Measurements from ENCODE around the gene TMEM39B.

- TF ChIP-seq CTCF (IDR thresholded peaks at IDR 0.05) = no peak
- TF ChIP-seq POLR2AphosphoS5 (IDR thresholded peaks at IDR 0.05) = no peak
Observed at GRCh38 chr1:32138965-32139364, 66.2 kb downstream of the TMEM39B start.

All from breast epithelium (tissue), 3 donors.